ENCODE measurements around the gene MMP28. TPM values are rescaled to one million over a fixed set of nuclear protein-coding genes. Genes with fewer than 3 reads are reported as not detected.

MMP28 gene
- total RNA-seq, 4 donors from 2014 or later, result 2.9 to 58.4 (median 11.0) TPM

- TF ChIP-seq POLR2A (IDR thresholded peaks at IDR 0.05), result no peak
- no peak for TF ChIP-seq CTCF (IDR thresholded peaks at IDR 0.05)
- no peak for DNase-seq
- H3K4me3 ChIP-seq, result no peak overlapping the region
- no peaks in the 10 kb centered on the region for H3K27me3 ChIP-seq
- intact Hi-C loops (cut with DNase I; ENCODE audit: low total_unique reads), result no loop called here
- no peaks in the 10 kb centered on the region for H3K36me3 ChIP-seq
- H3K4me1 ChIP-seq, result no peaks in the 10 kb centered on the region
- H3K27ac ChIP-seq, result no peak overlapping the region
- no peaks in the 10 kb centered on the region for H3K9me3 ChIP-seq
These were observed 46.1 kb upstream of the MMP28 start for GRCh38 chr17:35841505-35841904.

GRCh38 chr17:35841101-35841500 lies 45.7 kb upstream of the MMP28 start:
- DNase-seq, result no peak
- intact Hi-C loops (cut with DNase I; ENCODE audit: low total_unique reads), result no loop called here
- no peaks in the 10 kb centered on the region for H3K4me1 ChIP-seq
- H3K27ac ChIP-seq, result no peak overlapping the region
- no peaks in the 10 kb centered on the region for H3K27me3 ChIP-seq
- no peak for TF ChIP-seq POLR2A (IDR thresholded peaks at IDR 0.05)
- no peak for TF ChIP-seq CTCF (IDR thresholded peaks at IDR 0.05)
- no peaks in the 10 kb centered on the region for H3K36me3 ChIP-seq
- no peak overlapping the region for H3K4me3 ChIP-seq
- no peaks in the 10 kb centered on the region for H3K9me3 ChIP-seq

- no peak for TF ChIP-seq POLR2A (IDR thresholded peaks at IDR 0.05)
- no peak for TF ChIP-seq CTCF (IDR thresholded peaks at IDR 0.05)
These were observed 29.8 kb upstream of the MMP28 start for GRCh38 chr17:35825206-35825605.

GRCh38 chr17:35821308-35821707 lies 25.9 kb upstream of the MMP28 start:
- Histone ChIP-seq H3K9me3 (no peaks in the 10 kb centered on the region), H3K36me3 (no peaks in the 10 kb centered on the region), H3K4me1 (peaks cover 0 to 3% of the 10 kb centered on the region in 2 donors), H3K27ac (no peak overlapping the region), H3K27me3 (no peaks in the 10 kb centered on the region), H3K4me3 (no peak overlapping the region)
- intact Hi-C loops (cut with DNase I; ENCODE audit: low total_unique reads), result no loop called here
- TF ChIP-seq CTCF (IDR thresholded peaks at IDR 0.05) (no peak), POLR2A (IDR thresholded peaks at IDR 0.05) (no peak)
- no peak for DNase-seq

More at GRCh38 chr17:35825206-35825605, 29.8 kb upstream of the MMP28 start:
- H3K36me3 ChIP-seq, result no peaks in the 10 kb centered on the region
- intact Hi-C loops (cut with DNase I; ENCODE audit: low total_unique reads), result no loop called here
- H3K27me3 ChIP-seq, result no peaks in the 10 kb centered on the region
- H3K27ac ChIP-seq, result no peak overlapping the region
- no peak overlapping the region for H3K4me3 ChIP-seq
- H3K9me3 ChIP-seq, result no peaks in the 10 kb centered on the region
- no peak for DNase-seq
- H3K4me1 ChIP-seq, result no peaks in the 10 kb centered on the region

- Histone ChIP-seq H3K4me1 (peaks cover 3 to 6% of the 10 kb centered on the region in 2 donors), H3K36me3 (no peaks in the 10 kb centered on the region), H3K27ac (no peak overlapping the region), H3K27me3 (no peaks in the 10 kb centered on the region), H3K4me3 (no peak overlapping the region), H3K9me3 (no peaks in the 10 kb centered on the region)
- intact Hi-C loops (cut with DNase I; ENCODE audit: low total_unique reads), result no loop called here
- TF ChIP-seq POLR2A (IDR thresholded peaks at IDR 0.05) (no peak), CTCF (IDR thresholded peaks at IDR 0.05) (no peak)
- no peak for DNase-seq
These were observed 24.0 kb upstream of the MMP28 start for GRCh38 chr17:35819455-35819854.
